Measurements from ENCODE around the gene SRRD.
"Not testable (repeated sequence)": the region's sequence is repeated elsewhere in the genome, so short reads cannot be mapped to it uniquely, and the experiment has no call there.

Gene SRRD

GRCh38 chr22:26483439-26484359 is at the start of gene SRRD, which contains the start of gene HPS4:
Gene SRRD, plus strand, starts transcription at chr22:26483877. Its CDS starts 14 bp downstream, at chr22:26483891.
Gene HPS4, minus strand, starts transcription at chr22:26483783. Its CDS starts 2,021 bp downstream, at chr22:26481762.
- DNase-seq, result peak; percentile 95

GRCh38 chr22:26435327-26436093 is 48.2 kb upstream of the SRRD start:
- no peak for DNase-seq

GRCh38 chr22:26436903-26437515 is 46.7 kb upstream of the SRRD start:
- DNase-seq, result no peak

- DNase-seq, result no peak
These were observed 45.8 kb upstream of the SRRD start for GRCh38 chr22:26437694-26438392.

GRCh38 chr22:26438776-26439175 is 44.9 kb upstream of the SRRD start:
- not testable (repeated sequence) for DNase-seq

GRCh38 chr22:26439559-26439958 is 44.1 kb upstream of the SRRD start:
- DNase-seq, result no peak

GRCh38 chr22:26442086-26442756 is 41.5 kb upstream of the SRRD start:
- DNase-seq, result no peak

GRCh38 chr22:26443901-26444690 is 39.6 kb upstream of the SRRD start:
- no peak for DNase-seq

GRCh38 chr22:26444777-26445176 is 38.9 kb upstream of the SRRD start:
- no peak for DNase-seq

- no peak for DNase-seq
These were observed 38.0 kb upstream of the SRRD start for GRCh38 chr22:26445577-26446275.

- DNase-seq, result no peak
These were observed 36.7 kb upstream of the SRRD start for GRCh38 chr22:26446808-26447515.

GRCh38 chr22:26447584-26448329 is 35.9 kb upstream of the SRRD start:
- no peak for DNase-seq

- DNase-seq, result no peak
These were observed 35.3 kb upstream of the SRRD start for GRCh38 chr22:26448334-26448733.

GRCh38 chr22:26448941-26449340 is 34.7 kb upstream of the SRRD start:
- DNase-seq, result no peak

- DNase-seq, result no peak
These were observed 33.1 kb upstream of the SRRD start for GRCh38 chr22:26450453-26451185.

- DNase-seq, result no peak
These were observed 31.3 kb upstream of the SRRD start for GRCh38 chr22:26452236-26453016.

GRCh38 chr22:26453216-26453615 is 30.5 kb upstream of the SRRD start:
- DNase-seq, result no peak
